ENCODE data around the gene STK32B.

Gene STK32B

GRCh38 chr4:5424211-5424610 lies 372.9 kb downstream of the STK32B start:
- ChIA-PET POLR2A (no interaction called here), CTCF (no interaction called here)
- H3K36me3 ChIP-seq (ENCODE audit: control insufficient read depth in 2 of 2, insufficient read depth in 1 of 2, low read length in 2 of 2), result no peaks in the 10 kb centered on the region
- no peak overlapping the region for H3K4me3 ChIP-seq (ENCODE audit: low read depth, low read length)
- no peak overlapping the region for H3K27ac ChIP-seq (ENCODE audit: extremely low read depth, low read depth, low read length)
- H3K9me3 ChIP-seq (ENCODE audit: control insufficient read depth, insufficient read depth, low read depth, low read length), result no peaks in the 10 kb centered on the region
- H3K4me1 ChIP-seq (ENCODE audit: control insufficient read depth, insufficient read depth, low read length), result no peaks in the 10 kb centered on the region
- TF ChIP-seq YY1 (tag by site-specific recombination; IDR thresholded peaks at IDR 0.05) (no peak), ZNF510 (tag by site-specific recombination; IDR thresholded peaks at IDR 0.05; ENCODE audit: insufficient replicate concordance) (no peak), ZNF521 (tag by site-specific recombination; IDR thresholded peaks at IDR 0.05) (no peak), PRDM2 (tag by site-specific recombination; IDR thresholded peaks at IDR 0.05; ENCODE audit: borderline replicate concordance) (no peak)
- TF ChIP-seq, protein P1, sequence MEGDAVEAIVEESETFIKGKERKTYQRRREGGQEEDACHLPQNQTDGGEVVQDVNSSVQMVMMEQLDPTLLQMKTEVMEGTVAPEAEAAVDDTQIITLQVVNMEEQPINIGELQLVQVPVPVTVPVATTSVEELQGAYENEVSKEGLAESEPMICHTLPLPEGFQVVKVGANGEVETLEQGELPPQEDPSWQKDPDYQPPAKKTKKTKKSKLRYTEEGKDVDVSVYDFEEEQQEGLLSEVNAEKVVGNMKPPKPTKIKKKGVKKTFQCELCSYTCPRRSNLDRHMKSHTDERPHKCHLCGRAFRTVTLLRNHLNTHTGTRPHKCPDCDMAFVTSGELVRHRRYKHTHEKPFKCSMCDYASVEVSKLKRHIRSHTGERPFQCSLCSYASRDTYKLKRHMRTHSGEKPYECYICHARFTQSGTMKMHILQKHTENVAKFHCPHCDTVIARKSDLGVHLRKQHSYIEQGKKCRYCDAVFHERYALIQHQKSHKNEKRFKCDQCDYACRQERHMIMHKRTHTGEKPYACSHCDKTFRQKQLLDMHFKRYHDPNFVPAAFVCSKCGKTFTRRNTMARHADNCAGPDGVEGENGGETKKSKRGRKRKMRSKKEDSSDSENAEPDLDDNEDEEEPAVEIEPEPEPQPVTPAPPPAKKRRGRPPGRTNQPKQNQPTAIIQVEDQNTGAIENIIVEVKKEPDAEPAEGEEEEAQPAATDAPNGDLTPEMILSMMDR (tag by site-specific recombination; IDR thresholded peaks at IDR 0.05), result no peak

GRCh38 chr4:5424901-5425300 lies 373.6 kb downstream of the STK32B start:
- H3K36me3 ChIP-seq (ENCODE audit: control insufficient read depth in 2 of 2, insufficient read depth in 1 of 2, low read length in 2 of 2), result no peaks in the 10 kb centered on the region
- no peak overlapping the region for H3K27ac ChIP-seq (ENCODE audit: extremely low read depth, low read depth, low read length)
- ChIA-PET CTCF (no interaction called here), POLR2A (no interaction called here)
- TF ChIP-seq ZEB2 (tag by site-specific recombination; IDR thresholded peaks at IDR 0.05) (no peak), EGR2 (tag by site-specific recombination; IDR thresholded peaks at IDR 0.05; ENCODE audit: low read depth) (no peak), ZBTB20 (tag by site-specific recombination; IDR thresholded peaks at IDR 0.05) (no peak), ZNF214 (tag by site-specific recombination; IDR thresholded peaks at IDR 0.05; ENCODE audit: borderline replicate concordance) (no peak), ZNF211 (tag by site-specific recombination; IDR thresholded peaks at IDR 0.05; ENCODE audit: low read depth) (no peak), MZF1 (tag by site-specific recombination; IDR thresholded peaks at IDR 0.05; ENCODE audit: borderline replicate concordance) (no peak), ZNF324 (tag by site-specific recombination; IDR thresholded peaks at IDR 0.05) (no peak), GLIS1 (tag by site-specific recombination; IDR thresholded peaks at IDR 0.05) (no peak), ZNF791 (tag by site-specific recombination; IDR thresholded peaks at IDR 0.05) (no peak), BCL6B (tag by site-specific recombination; IDR thresholded peaks at IDR 0.05) (no peak), KLF7 (tag by site-specific recombination; IDR thresholded peaks at IDR 0.05; ENCODE audit: borderline replicate concordance) (no peak)
- TF ChIP-seq, protein P2, sequence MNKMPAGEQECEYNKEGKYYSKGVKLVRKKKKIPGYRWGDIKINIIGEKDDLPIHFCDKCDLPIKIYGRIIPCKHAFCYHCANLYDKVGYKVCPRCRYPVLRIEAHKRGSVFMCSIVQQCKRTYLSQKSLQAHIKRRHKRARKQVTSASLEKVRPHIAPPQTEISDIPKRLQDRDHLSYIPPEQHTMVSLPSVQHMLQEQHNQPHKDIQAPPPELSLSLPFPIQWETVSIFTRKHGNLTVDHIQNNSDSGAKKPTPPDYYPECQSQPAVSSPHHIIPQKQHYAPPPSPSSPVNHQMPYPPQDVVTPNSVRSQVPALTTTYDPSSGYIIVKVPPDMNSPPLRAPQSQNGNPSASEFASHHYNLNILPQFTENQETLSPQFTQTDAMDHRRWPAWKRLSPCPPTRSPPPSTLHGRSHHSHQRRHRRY (tag by site-specific recombination; IDR thresholded peaks at IDR 0.05), result no peak
- TF ChIP-seq, protein P3, sequence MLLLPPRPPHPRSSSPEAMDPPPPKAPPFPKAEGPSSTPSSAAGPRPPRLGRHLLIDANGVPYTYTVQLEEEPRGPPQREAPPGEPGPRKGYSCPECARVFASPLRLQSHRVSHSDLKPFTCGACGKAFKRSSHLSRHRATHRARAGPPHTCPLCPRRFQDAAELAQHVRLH (tag by site-specific recombination; IDR thresholded peaks at IDR 0.05), result no peak
- no peaks in the 10 kb centered on the region for H3K4me1 ChIP-seq (ENCODE audit: control insufficient read depth, insufficient read depth, low read length)
- no peak overlapping the region for H3K4me3 ChIP-seq (ENCODE audit: low read depth, low read length)
- H3K9me3 ChIP-seq (ENCODE audit: control insufficient read depth, insufficient read depth, low read depth, low read length), result no peaks in the 10 kb centered on the region

All from HEK293 (cell line).